Dedifferentiated amniotic fluid mesenchymal stem cell (primary cell): Measurements from ENCODE around the gene MEOX1.
"Not testable (repeated sequence)": the region's sequence is repeated elsewhere in the genome, so short reads cannot be mapped to it uniquely, and the experiment has no call there.

Experiments
- DNase-seq: peaks from one replicate; pipeline ENCODE4 v3.0.0-alpha.2; 2016; ENCODE audit errors: extremely low spot score

Gene MEOX1

GRCh38 chr17:43618276-43618675 lies 43.4 kb downstream of the MEOX1 start:
- DNase-seq: no peak

GRCh38 chr17:43616852-43617251 lies 44.9 kb downstream of the MEOX1 start:
- DNase-seq: no peak

GRCh38 chr17:43616421-43616820 lies 45.3 kb downstream of the MEOX1 start:
- no peak for DNase-seq

- DNase-seq: no peak
These were observed 45.7 kb downstream of the MEOX1 start for GRCh38 chr17:43616029-43616351.

GRCh38 chr17:43615330-43616028 lies 46.2 kb downstream of the MEOX1 start:
- no peak for DNase-seq

GRCh38 chr17:43614561-43614960 lies 47.2 kb downstream of the MEOX1 start:
- DNase-seq: no peak

GRCh38 chr17:43613917-43614316 lies 47.8 kb downstream of the MEOX1 start:
- no peak for DNase-seq

- no peak for DNase-seq
These were observed 49.2 kb downstream of the MEOX1 start for GRCh38 chr17:43612515-43612914.

- DNase-seq: no peak
These were observed 50.3 kb downstream of the MEOX1 start for GRCh38 chr17:43611230-43611969.

GRCh38 chr17:43609613-43610385 lies 51.9 kb downstream of the MEOX1 start:
- DNase-seq: no peak

GRCh38 chr17:43608313-43608712 lies 53.4 kb downstream of the MEOX1 start:
- no peak for DNase-seq

- no peak for DNase-seq
These were observed 57.2 kb downstream of the MEOX1 start for GRCh38 chr17:43604549-43604948.

GRCh38 chr17:43603321-43603720 lies 58.4 kb downstream of the MEOX1 start:
- no peak for DNase-seq

- not testable (repeated sequence) for DNase-seq
These were observed 59.2 kb downstream of the MEOX1 start for GRCh38 chr17:43602556-43602955.

GRCh38 chr17:43601280-43602039 lies 60.3 kb downstream of the MEOX1 start:
- no peak for DNase-seq

- DNase-seq: peak; percentile 59
These were observed 61.9 kb downstream of the MEOX1 start for GRCh38 chr17:43599835-43600234.

GRCh38 chr17:43599046-43599395 lies 62.7 kb downstream of the MEOX1 start:
- no peak for DNase-seq

GRCh38 chr17:43598357-43599045 lies 63.2 kb downstream of the MEOX1 start:
- no peak for DNase-seq

GRCh38 chr17:43597624-43598356 lies 63.9 kb downstream of the MEOX1 start:
- DNase-seq: no peak

GRCh38 chr17:43595466-43595865 lies 66.3 kb downstream of the MEOX1 start:
- DNase-seq: no peak
